GM12878 (cell line): ENCODE results near the gene ADPRHL1. TPM values are rescaled to one million over a fixed set of nuclear protein-coding genes. Genes with fewer than 3 reads are reported as not detected.

Source experiments
- ATAC-seq: fragments of 200-7000 bp; cut with Tn5 transposase; 3 replicates; pipeline ENCODE4 v1.9.1; 2020; ENCODE audit warnings: mild to moderate bottlenecking, moderate library complexity
- BruUV-seq: library from RNA; stranded (reverse); fragments of 400-500 nt; replicated peaks from 2 replicates; lab custom pipeline; 2021; lab: Mats Ljungman, UMichigan
- CTCF ChIA-PET: fragments of 300-600 bp; sonication (Branson Sonifier 250); formaldehyde crosslinking; extraction: SDS; loops from one replicate; lab custom pipeline; 2021; ENCODE audit warnings: inconsistent platforms; lab: Yijun Ruan, JAX
- POLR2A ChIA-PET: fragments of 350-600 bp; formaldehyde crosslinking; extraction: SDS; loops from one replicate; lab custom pipeline; 2021; ENCODE audit warnings: inconsistent platforms; lab: Charles Lee
- RAD21 ChIA-PET: fragments of 300-600 bp; sonication (Branson Sonifier 250); formaldehyde crosslinking; loops from one replicate; lab custom pipeline; 2023; ENCODE audit warnings: antibody characterized with exemption; ENCODE audit not compliant: unreplicated experiment; lab: Charles Lee
- SMC1A ChIA-PET: fragments of 300-600 bp; sonication (Branson Sonifier 250); formaldehyde crosslinking; loops from one replicate; lab custom pipeline; 2023; ENCODE audit not compliant: unreplicated experiment, uncharacterized antibody; lab: Charles Lee
- DNase-seq: peaks from one replicate; pipeline ENCODE4 v3.0.0-alpha.2; 2011; ENCODE audit warnings: low read depth, low spot score
- FAIRE-seq: peaks from 3 replicates; lab custom pipeline; 2011; peaks lifted over from hg19 to GRCh38; lab: Jason Lieb, UNC
- H2AFZ ChIP-seq: 2 replicates; pipeline ENCODE4 v1.6.0; 2011; ENCODE audit warnings: low read depth, low read length, control low read depth; ENCODE audit not compliant: control insufficient read depth
- H3K27ac ChIP-seq: 2 replicates; pipeline ENCODE4 v1.5.1; 2011; ENCODE audit warnings: control low read depth; ENCODE audit not compliant: control insufficient read depth, insufficient read depth
- H3K27me3 ChIP-seq, 2 experiments: replicated peaks in 1 of 2; 2 replicates each; pipeline versions ENCODE4 v1.6.0 to v1.6.1; 2011; ENCODE audit warnings: low read length in 1 of 2; ENCODE audit not compliant: control insufficient read depth in 2 of 2, insufficient read depth in 2 of 2
- H3K36me3 ChIP-seq, 2 experiments: 2 replicates each; pipeline ENCODE4 v1.5.1; 2011; ENCODE audit warnings: low read length in 1 of 2; ENCODE audit not compliant: control insufficient read depth in 2 of 2, insufficient read depth in 2 of 2
- H3K4me1 ChIP-seq: 2 replicates; pipeline ENCODE4 v1.6.1; 2011; ENCODE audit warnings: mild to moderate bottlenecking, low read length, moderate library complexity, mixed read lengths; ENCODE audit not compliant: control insufficient read depth, insufficient read depth
- H3K4me2 ChIP-seq: 2 replicates; pipeline ENCODE4 v1.6.0; 2011; ENCODE audit warnings: control low read depth; ENCODE audit not compliant: control insufficient read depth, insufficient read depth
- H3K4me3 ChIP-seq: fragments of 200-600 bp; sonication (generic); 2 replicates; pipeline ENCODE4 v1.5.1; 2016
- H3K79me2 ChIP-seq: 2 replicates; pipeline ENCODE4 v1.6.0; 2011; ENCODE audit warnings: low read length; ENCODE audit not compliant: control insufficient read depth, insufficient read depth
- H3K9ac ChIP-seq: 2 replicates; pipeline ENCODE4 v1.8.0; 2011; ENCODE audit warnings: low read length, control low read depth, mixed read lengths; ENCODE audit not compliant: control insufficient read depth, insufficient read depth
- H3K9me3 ChIP-seq: replicated peaks from 3 replicates; pipeline ENCODE4 v1.5.1; 2011; ENCODE audit warnings: mild to moderate bottlenecking, low read length; ENCODE audit not compliant: control insufficient read depth, insufficient read depth
- H4K20me1 ChIP-seq: 2 replicates; pipeline ENCODE4 v1.6.0; 2011; ENCODE audit not compliant: control insufficient read depth, insufficient read depth
- BCL11A ChIP-seq: IDR thresholded peaks from 2 replicates; pipeline ENCODE4 v1.6.1; 2011; ENCODE audit warnings: low read depth, low read length
- E2F4 ChIP-seq: IDR thresholded peaks from 2 replicates; pipeline ENCODE4 v1.6.1; 2012; ENCODE audit warnings: low read depth, low read length, improper control_type of control experiment
- HDGF ChIP-seq: fragments of 450-650 bp; IDR thresholded peaks from 2 replicates; pipeline ENCODE4 v1.6.1; 2016; ENCODE audit warnings: antibody characterized with exemption
- IRF5 ChIP-seq: fragments of 450-650 bp; IDR thresholded peaks from 2 replicates; pipeline ENCODE4 v1.6.1; 2017; ENCODE audit warnings: borderline replicate concordance
- JUNB ChIP-seq: IDR thresholded peaks from 2 replicates; pipeline ENCODE4 v1.6.1; 2016; ENCODE audit warnings: antibody characterized with exemption, mild to moderate bottlenecking
- MYB ChIP-seq: fragments of 150-350 bp; IDR thresholded peaks from 2 replicates; pipeline ENCODE4 v1.6.1; 2014; ENCODE audit warnings: mild to moderate bottlenecking, low read depth, low read length, borderline replicate concordance
- NRF1 ChIP-seq: conservative IDR thresholded peaks from 2 replicates; pipeline ENCODE4 v1.6.1; 2011; ENCODE audit warnings: mild to moderate bottlenecking, low read depth, low read length, improper control_type of control experiment
- POLR2AphosphoS5 ChIP-seq: IDR thresholded peaks from 2 replicates; pipeline ENCODE4 v1.6.1; 2011; ENCODE audit warnings: mild to moderate bottlenecking, low read length, inconsistent platforms
- RAD51 ChIP-seq: fragments of 450-650 bp; IDR thresholded peaks from 2 replicates; pipeline ENCODE4 v1.6.1; 2016; ENCODE audit warnings: moderate library complexity, mild to moderate bottlenecking, inconsistent platforms
- SP1 ChIP-seq: IDR thresholded peaks from one replicate; pipeline ENCODE4 v1.6.1; 2011; ENCODE audit warnings: low read depth, low read length
- ZBTB11 ChIP-seq: fragments of 450-650 bp; formaldehyde crosslinking; IDR thresholded peaks from 2 replicates; pipeline ENCODE4 v1.5.0; 2022; ENCODE audit warnings: mild to moderate bottlenecking, missing genetic modification characterization
- ZNF217 ChIP-seq: fragments of 450-650 bp; IDR thresholded peaks from 2 replicates; pipeline ENCODE4 v1.6.1; 2017; ENCODE audit warnings: antibody characterized with exemption, mild to moderate bottlenecking
- WGBS: methylation state at CpG from one replicate; pipeline ENCODE4 v1.1.6; 2016; ENCODE audit warnings: low lambda C conversion rate; ENCODE audit not compliant: insufficient replicate concordance, insufficient coverage; ENCODE audit errors: missing lambda C conversion rate; 5-methylcytosine and 5-hydroxymethylcytosine counted together
- in situ Hi-C: fragments of 300-500 bp; cut with MboI; formaldehyde crosslinking; loops from 9 replicates; pipeline ENCODE4 v1.14.3; 2018; ENCODE audit warnings: mixed read lengths
- intact Hi-C: fragments of 100-400 bp; cut with micrococcal nuclease; formaldehyde crosslinking; loops from one replicate; pipeline ENCODE4 v1.14.2; 2022; ENCODE audit not compliant: unreplicated experiment
- polyA plus RNA-seq, 11 experiments: library from polyadenylated mRNA; depleted of rRNA in 4 of 11; unstranded in 6 of 11; stranded (reverse) in 5 of 11; fragments of >200 nt; fragmentation: Nextera tagmentation in 4 of 11; fragmentation: Illumina TruSeq in 1 of 11; extraction: Ambion mirVana in 4 of 11; extraction: Trizol in 1 of 11; gene quantifications; 1 replicate in 1 of 11; 2 replicates in 10 of 11; pipeline versions ENCODE4 v1.2.1 to v1.2.3, GENCODE V29; 2011 to 2016; ENCODE audit warnings: inconsistent platforms in 2 of 11, missing spikeins in 2 of 11, low read depth in 1 of 11
- total RNA-seq, 4 experiments: library from RNA; depleted of rRNA in 3 of 4; stranded (reverse); fragments of >200 nt in 3 of 4; fragmentation: Illumina TruSeq in 1 of 4; extraction: Trizol in 1 of 4; gene quantifications; 2 replicates each; pipeline versions ENCODE4 v1.2.1 to v1.2.3, GENCODE V29; 2013 to 2021

Gene ADPRHL1
- total and polyA plus RNA-seq, 10 of the 15 experiments (the other 5 are each of a cell fraction or from before 2014, with no cell fraction given) = 0.05 to 1.9 (median 1.0) TPM

- ChIA-PET SMC1A (no interaction called here), RAD21 (no interaction called here), CTCF (no interaction called here), POLR2A (no interaction called here)
- DNase-seq (no peak), ATAC-seq (no peak), FAIRE-seq (no peak)
- in situ Hi-C loops (no loop called here), intact Hi-C loops (no loop called here)
- no peak overlapping the region for H3K27ac ChIP-seq
- no peaks in the 10 kb centered on the region for H3K27me3 ChIP-seq
- H3K79me2 ChIP-seq = no peaks in the 10 kb centered on the region
- TF ChIP-seq BCL11A (no peak), IRF5 (no peak), MYB (no peak), ZBTB11 (CRISPR knock-in tag) (no peak), HDGF (no peak), SP1 (no peak), E2F4 (no peak), POLR2AphosphoS5 (no peak), JUNB (no peak), ZNF217 (no peak), RAD51 (no peak), NRF1 (no peak)
- H3K9me3 ChIP-seq = no peaks in the 10 kb centered on the region
- 71% methylated on average over 42 of the region's 45 CpGs for WGBS
- no peaks in the 10 kb centered on the region for H3K4me1 ChIP-seq
- no TSS peak for BruUV-seq
- no peak overlapping the region for H2AFZ ChIP-seq
- H3K9ac ChIP-seq = no peak overlapping the region
- no peaks in the 10 kb centered on the region for H3K36me3 ChIP-seq
- H3K4me3 ChIP-seq = no peak overlapping the region
- no peaks in the 10 kb centered on the region for H4K20me1 ChIP-seq
- no peak overlapping the region for H3K4me2 ChIP-seq
These were observed 24.2 kb downstream of the ADPRHL1 start for GRCh38 chr13:113428871-113429607.
